HG02943 (cell line): ENCODE results near the gene ATP6V0A1.

ENCODE experiments used
- ATAC-seq: cut with Tn5 transposase; IDR thresholded peaks from one replicate; pipeline ENCODE4 v1.9.1; 2021; ENCODE audit warnings: mild to moderate bottlenecking, low read depth, moderate library complexity; ENCODE audit not compliant: unreplicated experiment

ATP6V0A1 gene

DNA sequence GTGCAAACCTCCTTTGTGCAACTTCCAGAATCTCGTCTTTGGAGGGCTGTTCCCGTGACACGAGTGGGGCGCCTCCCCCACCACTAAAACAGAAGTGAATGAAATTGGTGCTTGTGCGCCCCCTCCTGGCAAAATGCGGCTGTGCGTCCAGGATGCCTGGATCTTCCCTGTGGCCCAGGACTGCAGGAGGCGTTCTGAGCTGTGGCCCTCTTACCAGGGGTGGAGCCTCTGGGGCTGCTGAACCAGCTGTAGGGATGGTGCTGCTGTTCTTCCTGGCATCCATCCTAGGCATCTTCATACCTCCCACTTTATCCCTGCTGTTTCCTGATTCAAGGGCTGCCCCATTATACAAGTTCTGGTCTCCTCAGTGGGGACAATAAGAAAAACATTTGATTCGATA lies 58.8 kb downstream of the ATP6V0A1 start:
- ATAC-seq, result no peak

DNA sequence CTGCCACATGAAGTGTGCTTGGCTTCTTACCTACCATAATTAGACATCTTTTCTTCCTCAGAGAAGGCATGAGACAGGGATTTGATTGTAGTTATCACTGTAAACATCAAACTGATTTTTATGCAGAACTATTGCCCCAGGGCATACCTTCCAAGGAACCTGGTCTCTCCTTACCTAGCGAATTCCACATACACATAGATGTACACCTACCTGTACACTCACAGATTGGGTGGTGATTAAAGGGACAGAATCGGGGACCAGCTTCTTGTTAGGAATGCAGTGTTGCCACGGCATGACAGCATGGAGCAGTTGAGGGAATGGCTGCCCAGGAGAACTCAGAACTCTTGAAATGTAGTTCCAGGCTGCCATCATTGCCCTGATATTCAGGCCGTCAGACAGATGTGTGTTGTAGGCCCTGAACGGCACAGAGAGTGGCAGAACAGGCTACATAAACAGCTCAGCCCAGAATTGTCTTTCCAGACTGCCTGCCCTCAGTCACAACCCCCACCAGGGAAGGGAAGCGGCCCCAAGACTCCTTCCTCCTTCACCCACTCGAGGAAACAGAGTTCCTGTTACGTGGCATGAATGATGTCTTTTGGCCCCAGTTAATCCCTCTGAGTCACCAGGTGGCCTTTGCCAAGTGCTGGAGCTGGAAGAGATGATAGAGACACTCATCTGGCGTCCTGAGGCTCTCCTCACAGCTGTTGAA lies 59.5 kb downstream of the ATP6V0A1 start:
- ATAC-seq, result no peak

DNA sequence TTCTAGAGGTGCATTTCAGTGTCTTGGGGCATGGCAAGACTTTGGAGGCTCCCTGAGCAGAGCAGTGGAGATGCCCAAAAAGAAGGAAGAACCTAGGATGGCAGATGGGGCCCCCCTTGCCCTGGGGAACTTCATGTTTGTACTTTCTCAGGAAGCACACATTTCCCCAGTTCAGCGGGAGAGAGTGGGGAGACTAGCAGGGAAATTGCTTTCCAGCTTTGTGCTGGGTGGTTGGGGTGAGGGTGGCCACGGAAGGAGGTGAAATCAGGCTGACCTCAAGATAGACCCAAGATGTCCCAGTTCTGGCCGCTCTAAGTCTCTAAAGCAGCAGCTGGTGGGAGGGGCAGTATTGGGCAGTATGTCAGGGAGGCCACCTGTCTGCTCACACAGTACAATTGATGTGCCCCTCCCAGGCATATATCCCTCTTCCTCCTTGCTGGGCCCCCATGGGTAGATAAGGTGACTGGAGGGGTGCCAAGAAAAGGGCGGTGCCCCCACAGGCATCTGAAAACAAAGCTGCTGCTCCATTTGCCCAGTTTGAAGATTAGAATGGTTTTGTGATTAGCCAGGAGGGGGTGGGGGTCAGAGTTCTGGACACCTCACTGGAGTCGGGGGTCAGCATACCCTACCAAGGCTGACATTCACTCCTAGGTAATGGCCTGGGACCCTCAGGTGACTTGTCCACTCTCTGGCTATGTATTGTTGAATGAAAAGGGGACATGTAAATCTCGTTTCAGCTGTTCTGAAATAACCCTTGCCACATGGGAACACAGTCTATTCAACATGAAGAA lies 60.3 kb downstream of the ATP6V0A1 start:
- no peak for ATAC-seq

DNA sequence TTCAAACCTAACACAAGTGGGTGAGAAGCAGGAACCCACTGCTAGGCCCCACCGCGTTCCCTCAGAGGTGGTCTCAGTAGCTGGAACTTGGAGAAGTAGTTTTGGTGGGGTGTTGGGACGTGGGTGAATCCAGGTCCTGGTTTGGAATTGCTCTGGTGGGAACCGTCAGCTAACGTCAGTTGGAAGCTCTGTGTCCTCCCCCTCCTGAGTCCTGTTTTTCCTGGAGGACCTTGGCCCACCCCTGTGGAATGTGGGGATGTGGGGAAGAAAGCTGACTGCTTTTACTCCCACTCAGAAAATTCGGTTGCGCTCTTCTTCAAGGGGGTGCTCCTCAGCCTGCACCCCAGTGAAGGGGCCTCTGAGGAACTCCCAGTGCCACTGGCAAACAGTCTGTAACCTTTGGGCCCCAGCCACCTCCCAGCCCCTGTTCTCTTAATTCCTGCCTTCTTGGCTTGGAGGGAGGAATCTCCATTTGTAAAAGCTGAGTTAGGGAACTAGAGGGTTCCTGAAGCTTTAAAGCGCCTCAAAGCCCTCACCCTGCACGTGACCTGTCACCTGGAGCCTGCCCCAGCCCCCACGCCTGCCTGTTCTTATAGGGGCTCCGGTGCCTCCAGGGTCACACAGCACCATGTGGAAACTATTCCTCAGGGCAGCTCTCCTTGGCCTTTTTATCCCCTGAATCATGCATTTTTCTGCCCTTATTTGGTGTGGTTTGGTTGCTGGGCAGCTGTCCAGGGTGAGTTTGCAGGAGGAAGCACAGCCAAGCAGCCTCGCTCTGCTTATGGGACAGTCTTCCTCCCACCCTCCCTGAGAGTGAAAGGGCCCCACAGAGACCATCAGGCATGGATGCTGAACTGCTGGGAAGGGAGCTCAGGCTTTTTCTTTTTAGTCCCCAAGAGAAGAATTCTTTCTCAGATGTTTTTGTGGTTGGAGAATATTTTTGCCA lies 61.1 kb downstream of the ATP6V0A1 start:
- ATAC-seq, result no peak

DNA sequence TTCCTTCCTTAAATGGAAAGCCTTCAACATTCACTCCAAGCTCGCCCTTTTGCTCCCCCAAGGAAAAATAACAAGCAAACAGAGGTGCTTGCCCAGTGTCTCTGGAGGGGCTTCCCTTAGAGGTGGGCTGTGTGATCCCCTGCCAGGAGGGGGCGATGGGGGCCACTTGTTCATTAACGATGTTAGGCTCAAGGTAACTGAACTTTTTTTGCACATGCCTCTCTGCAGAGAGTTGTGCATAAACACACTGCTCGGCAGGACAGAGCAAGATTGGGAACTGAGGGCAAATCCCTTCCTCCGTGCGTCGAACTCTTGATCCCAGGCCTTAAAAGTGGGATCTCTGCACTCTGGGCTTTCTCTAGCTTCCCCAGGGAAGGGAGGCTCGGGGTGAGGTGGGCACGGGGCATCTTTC lies 61.9 kb downstream of the ATP6V0A1 start:
- ATAC-seq, result no peak

DNA sequence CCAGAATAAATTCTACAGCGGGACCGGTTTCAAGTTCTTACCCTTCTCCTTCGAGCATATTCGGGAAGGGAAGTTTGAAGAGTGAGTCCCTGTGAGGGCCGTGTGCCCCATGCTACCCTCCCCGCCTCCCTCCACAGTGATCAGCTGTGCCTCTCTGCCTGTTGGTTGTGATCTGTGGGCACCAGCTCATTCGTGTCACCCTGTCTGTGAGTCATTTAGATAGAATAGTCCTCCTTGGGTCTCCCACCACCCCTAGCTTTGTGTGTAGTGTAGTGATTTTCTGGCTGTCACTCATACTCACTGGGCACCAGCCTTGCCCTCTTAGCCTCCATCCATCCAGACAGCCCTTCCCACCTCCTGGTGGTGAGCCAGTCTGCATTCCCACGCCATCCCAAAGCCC lies 62.4 kb downstream of the ATP6V0A1 start:
- ATAC-seq, result no peak

DNA sequence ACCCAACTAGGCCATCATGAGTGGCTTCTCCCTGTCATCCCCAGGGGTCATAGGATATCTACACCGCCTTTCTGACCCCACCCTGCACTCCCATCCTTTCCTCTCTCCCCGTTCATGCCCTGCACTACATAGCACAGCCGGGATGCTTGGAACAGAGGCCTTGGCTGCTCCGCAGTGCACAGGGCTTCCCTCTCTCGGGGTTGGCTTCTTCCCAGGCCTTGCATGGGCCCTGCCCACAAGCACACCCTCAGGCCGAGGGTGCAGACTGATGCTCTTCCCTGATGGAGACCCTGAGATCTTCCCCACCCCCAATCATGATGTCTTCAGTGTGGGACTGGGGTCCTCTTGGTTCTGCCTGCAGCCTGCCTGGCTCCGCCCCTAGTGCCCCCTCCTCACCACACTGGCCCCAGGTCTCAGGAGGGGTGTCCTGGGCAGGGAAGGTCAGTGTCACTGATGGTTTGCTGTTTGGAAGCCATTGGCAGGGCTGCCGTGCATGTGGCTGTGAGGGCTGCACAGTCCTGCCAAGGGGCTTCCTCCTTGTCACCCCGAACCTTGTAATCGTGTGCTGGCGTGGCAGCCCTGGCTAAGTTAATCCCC lies 63.1 kb downstream of the ATP6V0A1 start:
- no peak for ATAC-seq

DNA sequence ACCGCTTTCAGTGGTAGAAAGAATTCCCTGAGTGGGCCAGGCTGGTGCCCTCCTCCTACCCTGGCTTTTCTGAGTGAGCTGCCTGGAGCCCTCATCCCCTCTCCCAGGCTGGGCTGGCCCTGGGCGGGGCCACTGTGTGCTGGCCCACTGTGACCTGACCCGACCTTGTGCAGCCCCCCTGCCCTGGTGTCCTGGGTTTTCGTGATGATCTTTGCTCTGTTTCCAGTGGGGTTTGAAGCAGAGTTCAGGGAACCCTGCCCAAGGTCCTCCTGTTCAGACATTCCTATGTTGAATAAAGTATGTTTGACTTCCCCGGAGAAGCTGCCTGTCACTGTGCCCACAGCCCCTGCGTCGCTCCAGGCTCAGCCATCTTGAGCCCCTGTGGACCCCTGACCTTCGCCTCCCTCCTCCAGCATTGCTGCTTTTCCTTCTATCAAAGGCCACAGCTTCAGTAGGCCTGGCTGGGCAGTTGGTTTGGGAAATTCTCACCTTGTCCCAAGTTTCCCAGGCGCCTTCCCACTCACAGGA lies 63.6 kb downstream of the ATP6V0A1 start:
- no peak for ATAC-seq

DNA sequence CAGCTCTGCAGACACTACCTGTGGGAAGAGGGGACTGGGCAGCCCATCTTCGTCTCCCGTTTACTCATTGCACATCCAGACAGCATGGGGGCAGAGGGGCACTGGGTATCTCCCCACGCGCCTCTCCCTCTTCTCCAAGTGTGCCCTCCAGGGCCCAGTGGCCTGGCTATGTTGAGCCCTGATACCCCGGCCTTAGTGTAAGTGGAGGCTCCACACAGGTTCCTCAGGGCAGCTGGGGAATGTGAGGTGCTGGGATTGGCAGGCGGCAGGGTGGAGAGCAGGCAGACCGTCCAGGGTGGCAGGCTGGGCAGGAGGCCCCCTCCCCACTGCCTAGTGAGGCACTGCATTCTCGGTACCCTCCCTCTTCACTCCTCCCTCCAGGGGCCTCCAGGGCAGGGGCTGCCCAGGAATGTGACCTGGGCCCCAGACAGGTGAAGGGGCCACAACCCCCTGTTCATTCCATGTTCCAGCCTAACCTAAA lies 64.2 kb downstream of the ATP6V0A1 start:
- ATAC-seq, result no peak

DNA sequence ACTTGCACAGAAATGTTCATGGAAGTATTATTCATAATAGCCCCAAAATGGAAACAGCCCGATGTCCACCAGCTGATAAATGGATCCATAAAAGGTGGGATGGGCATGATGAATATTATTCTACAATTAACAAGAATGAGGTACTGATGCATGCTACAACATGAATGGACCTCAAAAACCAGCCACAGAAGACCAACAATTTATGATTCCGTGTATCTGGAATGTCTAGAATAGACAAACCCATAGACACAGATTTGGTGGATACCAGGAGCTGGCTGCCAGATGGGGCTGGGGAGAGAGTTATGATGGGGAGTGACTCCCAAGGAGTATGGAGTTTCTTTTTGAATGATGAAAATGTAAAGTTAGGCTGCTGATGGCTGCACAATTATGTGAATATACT lies 66.5 kb downstream of the ATP6V0A1 start:
- ATAC-seq, result no peak

DNA sequence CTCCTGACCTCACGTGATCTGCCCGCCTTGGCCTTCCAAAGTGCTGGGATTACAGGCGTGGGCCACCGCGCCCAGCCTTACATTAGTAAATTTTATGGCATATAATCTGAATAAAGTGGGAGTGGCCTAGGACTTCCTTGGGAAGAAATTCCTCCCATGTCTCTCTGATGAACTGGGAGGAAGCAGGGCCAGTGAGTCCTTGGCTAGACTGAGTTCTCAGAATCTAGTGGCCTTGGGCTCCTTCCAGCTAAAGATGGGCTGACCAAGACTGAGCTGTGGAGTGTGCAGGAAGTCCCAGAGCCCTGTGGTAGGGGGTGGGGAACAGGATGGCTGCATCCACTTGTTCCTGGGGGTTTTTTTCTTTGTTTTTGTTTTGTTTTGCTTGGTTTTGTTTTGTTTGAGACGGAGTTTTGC lies 67.4 kb downstream of the ATP6V0A1 start:
- no peak for ATAC-seq

DNA sequence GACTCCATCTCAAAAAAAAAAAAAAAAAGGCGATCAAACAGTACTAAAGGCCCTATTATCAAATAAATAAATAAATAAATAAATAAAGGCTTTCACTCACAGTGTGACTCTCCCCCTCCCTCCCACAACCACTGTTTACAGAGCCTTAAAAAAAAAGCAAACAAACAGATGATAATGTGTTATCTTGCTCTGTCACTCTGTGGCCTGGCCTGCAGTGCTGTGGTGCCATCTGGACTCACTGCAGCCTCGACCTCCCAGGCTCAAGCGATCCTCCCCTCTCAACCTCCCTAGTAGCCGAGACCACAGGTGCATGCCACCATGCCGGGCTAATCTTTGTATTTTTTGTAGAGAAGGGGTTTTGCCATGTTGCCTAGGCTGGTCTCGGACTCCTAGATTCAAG lies 69.3 kb downstream of the ATP6V0A1 start:
- ATAC-seq, result no peak

DNA sequence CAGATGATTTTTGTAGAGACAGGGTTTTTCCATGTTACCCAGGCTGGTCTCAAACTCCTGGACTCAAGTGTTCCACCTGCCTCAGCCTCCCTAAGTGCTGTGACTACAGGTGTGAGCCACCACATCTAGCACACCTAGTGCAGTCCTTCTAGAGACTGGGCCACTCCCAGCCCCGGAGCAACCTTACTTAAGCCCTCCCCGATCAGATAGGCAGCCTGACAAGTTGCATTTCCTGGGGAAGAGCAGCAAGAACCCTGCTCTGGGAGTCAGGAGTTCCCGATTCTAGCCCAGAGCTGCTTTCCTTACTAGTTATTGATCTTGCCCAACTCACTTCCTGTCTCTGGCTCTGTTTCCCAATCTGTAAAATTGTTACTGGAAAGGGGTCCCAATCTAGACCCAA lies 70.4 kb downstream of the ATP6V0A1 start:
- ATAC-seq, result no peak

DNA sequence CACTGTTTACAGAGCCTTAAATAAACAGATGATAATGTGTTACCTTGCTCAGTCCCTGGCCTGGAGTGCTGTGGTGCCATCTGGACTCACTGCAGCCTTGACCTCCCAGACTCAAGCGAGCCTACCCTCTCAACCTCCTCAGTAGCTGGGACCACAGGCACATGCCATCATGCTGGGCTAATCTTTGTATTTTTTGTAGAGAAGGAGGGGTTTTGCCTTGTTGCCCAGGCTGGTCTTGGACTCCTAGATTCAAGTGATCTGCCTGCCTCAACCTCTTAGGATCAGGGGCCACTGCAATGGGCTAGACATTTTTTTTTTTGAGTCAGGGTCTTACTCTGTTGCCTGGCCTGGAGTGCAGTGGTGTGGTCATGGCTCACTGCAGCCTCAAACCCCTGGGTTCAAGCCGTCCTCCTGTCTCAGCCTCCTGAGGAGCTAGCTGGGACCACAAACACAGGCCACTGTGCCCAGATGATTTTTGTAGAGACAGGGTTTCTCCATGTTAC lies 72.3 kb downstream of the ATP6V0A1 start:
- no peak for ATAC-seq

DNA sequence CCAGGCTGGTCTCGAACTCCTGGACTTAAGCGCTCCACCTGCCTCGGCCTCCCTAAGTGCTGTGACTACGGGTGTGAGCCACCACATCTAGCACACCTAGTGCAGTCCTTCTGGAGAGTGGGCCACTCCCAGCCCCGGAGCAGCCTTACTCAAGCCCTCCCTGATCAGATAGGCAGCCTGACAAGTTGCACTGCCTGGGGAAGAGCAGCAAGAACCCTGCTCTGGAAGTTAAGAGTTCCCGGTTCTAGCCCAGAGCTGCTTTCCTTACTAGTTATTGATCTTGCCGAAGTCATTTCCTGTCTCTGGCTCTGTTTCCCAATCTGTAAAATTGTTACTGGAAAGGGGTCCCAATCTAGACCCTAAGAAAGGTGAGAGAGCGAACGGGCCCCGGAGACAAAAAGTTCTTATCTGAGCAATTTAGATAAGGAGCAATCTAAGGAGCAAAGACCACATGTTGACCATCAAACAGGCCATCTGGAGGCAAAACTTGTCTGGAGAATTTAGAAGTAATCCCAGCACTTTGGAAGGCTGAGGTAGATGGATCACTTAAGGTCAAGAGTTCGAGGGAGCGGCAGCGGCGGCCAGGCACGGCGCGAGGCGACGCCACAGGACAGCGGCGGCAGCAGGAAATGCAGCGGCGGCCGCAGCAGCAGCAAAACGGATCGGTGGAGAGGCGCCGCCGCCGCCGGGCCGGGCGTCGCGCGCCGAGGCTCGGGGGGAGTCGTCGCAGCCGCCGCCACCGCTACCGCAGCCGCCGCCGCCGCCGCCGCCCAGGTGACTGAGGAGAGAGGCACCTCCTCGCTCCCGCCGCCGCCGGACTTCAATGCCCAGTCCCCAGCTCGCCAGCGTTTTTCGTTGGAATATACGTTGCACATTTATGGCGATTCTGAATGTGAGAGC lies 73.0 kb downstream of the ATP6V0A1 start:
- ATAC-seq, result no peak

DNA sequence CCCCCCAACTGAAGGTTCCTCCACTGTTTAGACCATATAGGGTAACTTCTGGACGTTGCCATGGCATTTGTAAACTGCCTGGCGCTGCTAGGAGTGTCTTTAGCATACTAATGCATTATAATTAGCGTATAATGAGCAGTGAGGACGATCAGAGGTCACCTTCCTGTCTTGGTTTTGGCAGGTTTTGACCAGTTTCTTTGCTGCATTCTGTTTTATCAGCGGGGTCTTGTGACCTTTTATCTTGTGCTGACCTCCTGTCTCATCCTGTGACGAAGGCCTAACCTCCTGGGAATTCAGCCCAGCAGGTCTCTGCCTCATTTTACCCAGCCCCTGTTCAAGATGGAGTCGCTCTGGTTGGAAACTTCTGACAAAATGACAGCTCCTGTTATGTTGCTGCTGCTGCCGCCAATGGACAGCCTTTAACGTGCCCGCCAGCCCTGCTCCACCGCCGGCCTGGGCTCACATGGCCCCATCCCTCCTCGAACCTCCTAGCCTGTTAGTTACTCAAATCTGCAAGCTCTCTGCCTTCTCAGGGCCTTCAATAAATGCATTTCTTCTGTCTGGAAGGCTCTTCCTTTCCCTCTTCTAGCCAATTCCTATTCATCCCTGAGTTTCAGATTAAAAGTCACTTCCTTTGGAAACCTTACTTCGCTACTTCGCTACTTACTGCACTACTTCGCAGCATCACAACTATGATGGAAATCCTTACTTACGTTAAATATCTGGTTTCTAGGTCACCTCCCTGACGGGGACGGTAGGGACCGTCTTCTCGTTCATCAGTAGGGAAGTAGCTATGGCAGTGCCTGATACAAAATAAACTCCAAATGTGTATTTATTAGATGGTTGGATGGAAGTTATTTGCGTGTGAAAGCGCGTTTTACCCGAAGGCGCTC lies 76.7 kb downstream of the ATP6V0A1 start:
- ATAC-seq, result no peak

DNA sequence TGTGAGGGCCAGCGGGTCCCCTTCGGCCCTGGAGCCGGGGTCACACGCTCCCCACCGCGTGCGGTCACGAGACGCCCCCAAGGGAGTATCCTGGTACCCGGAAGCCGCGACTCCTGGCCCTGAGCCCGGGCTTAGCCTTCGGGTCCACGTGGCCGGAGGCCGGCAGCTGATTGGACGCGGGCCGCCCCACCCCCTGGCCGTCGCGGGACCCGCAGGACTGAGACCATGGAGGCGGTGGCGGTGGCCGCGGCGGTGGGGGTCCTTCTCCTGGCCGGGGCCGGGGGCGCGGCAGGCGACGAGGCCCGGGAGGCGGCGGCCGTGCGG lies 77.3 kb downstream of the ATP6V0A1 start, which contains the start of gene NAGLU:
TSS of gene NAGLU (plus strand) at position 194 of the 324 bp plus-strand sequence. CDS start at position 226, 32 bp downstream.
- peak; percentile 72 for ATAC-seq
